Measurements from ENCODE around the gene PPM1H.
A peak's percentile ranks its signal among the peaks of the same experiment; 100 is the strongest.

PPM1H gene

GRCh38 chr12:62604871-62605270, 330.1 kb downstream of the PPM1H start:
- Mint-ChIP-seq H3K4me1 (ENCODE audit: low read depth) (peaks cover 30% of the 10 kb centered on the region), H3K9me3 (no peaks in the 10 kb centered on the region), H3K27me3 (no peaks in the 10 kb centered on the region), H3K27ac (no peak overlapping the region), H3K4me3 (peak overlapping the region; percentile 96), H3K36me3 (ENCODE audit: low read depth) (peaks cover 30% of the 10 kb centered on the region)
- intact Hi-C loops (cut with micrococcal nuclease), result loop anchor here (5.0 to 10.0 kb wide), 4 partner anchors 120 to 327 kb away; partner anchors contain the start of gene MON2

GRCh38 chr12:62604373-62604772, 330.6 kb downstream of the PPM1H start:
- Mint-ChIP-seq H3K36me3 (ENCODE audit: low read depth) (peaks cover 30% of the 10 kb centered on the region), H3K9me3 (no peaks in the 10 kb centered on the region), H3K4me1 (ENCODE audit: low read depth) (peaks cover 30% of the 10 kb centered on the region), H3K27me3 (no peaks in the 10 kb centered on the region), H3K4me3 (peak overlapping the region; percentile 96), H3K27ac (peak overlapping the region; percentile 100)
- intact Hi-C loops (cut with micrococcal nuclease), result loop anchor here (5.0 to 10.0 kb wide), 4 partner anchors 120 to 328 kb away; partner anchors contain the start of gene MON2

GRCh38 chr12:62603811-62604098, 331.2 kb downstream of the PPM1H start:
- H3K4me3 Mint-ChIP-seq, result peak overlapping the region; percentile 96
- intact Hi-C loops (cut with micrococcal nuclease), result loop anchor here (5.0 to 10.0 kb wide), 4 partner anchors 121 to 329 kb away; partner anchors contain the start of gene MON2
- H3K27ac Mint-ChIP-seq, result peak overlapping the region; percentile 100
- peaks cover 30% of the 10 kb centered on the region for H3K36me3 Mint-ChIP-seq (ENCODE audit: low read depth)
- H3K27me3 Mint-ChIP-seq, result no peaks in the 10 kb centered on the region
- no peaks in the 10 kb centered on the region for H3K9me3 Mint-ChIP-seq
- peaks cover 30% of the 10 kb centered on the region for H3K4me1 Mint-ChIP-seq (ENCODE audit: low read depth)

GRCh38 chr12:62603061-62603810, 331.7 kb downstream of the PPM1H start:
- Mint-ChIP-seq H3K9me3 (no peaks in the 10 kb centered on the region), H3K36me3 (ENCODE audit: low read depth) (peaks cover 30% of the 10 kb centered on the region), H3K27me3 (no peaks in the 10 kb centered on the region), H3K4me3 (peak overlapping the region; percentile 96), H3K27ac (peak overlapping the region; percentile 100), H3K4me1 (ENCODE audit: low read depth) (peaks cover 30% of the 10 kb centered on the region)
- intact Hi-C loops (cut with micrococcal nuclease), result loop anchor here (5.0 to 10.0 kb wide), 4 partner anchors 122 to 329 kb away; partner anchors contain the start of gene MON2

- Mint-ChIP-seq H3K4me1 (ENCODE audit: low read depth) (peaks cover 30% of the 10 kb centered on the region), H3K4me3 (peak overlapping the region; percentile 96), H3K27me3 (no peaks in the 10 kb centered on the region), H3K9me3 (no peaks in the 10 kb centered on the region), H3K27ac (peak overlapping the region; percentile 100), H3K36me3 (ENCODE audit: low read depth) (peaks cover 30% of the 10 kb centered on the region)
- intact Hi-C loops (cut with micrococcal nuclease), result loop anchor here (5.0 to 10.0 kb wide), 4 partner anchors 122 to 330 kb away; partner anchors contain the start of gene MON2
Observed at GRCh38 chr12:62602255-62603060, 332.5 kb downstream of the PPM1H start.

- Mint-ChIP-seq H3K27me3 (no peaks in the 10 kb centered on the region), H3K4me1 (ENCODE audit: low read depth) (peaks cover 28% of the 10 kb centered on the region), H3K27ac (peak overlapping the region; percentile 100), H3K9me3 (no peaks in the 10 kb centered on the region), H3K4me3 (peak overlapping the region; percentile 58), H3K36me3 (ENCODE audit: low read depth) (peaks cover 35% of the 10 kb centered on the region)
- intact Hi-C loops (cut with micrococcal nuclease), result loop anchor here (5.0 to 10.0 kb wide), 4 partner anchors 123 to 331 kb away; partner anchors contain the start of gene MON2
Observed at GRCh38 chr12:62601765-62602164, 333.2 kb downstream of the PPM1H start.

GRCh38 chr12:62599854-62600437, 335.0 kb downstream of the PPM1H start:
- Mint-ChIP-seq H3K4me3 (no peak overlapping the region), H3K27me3 (no peaks in the 10 kb centered on the region), H3K27ac (peak overlapping the region; percentile 100), H3K4me1 (ENCODE audit: low read depth) (peaks cover 13% of the 10 kb centered on the region), H3K9me3 (no peaks in the 10 kb centered on the region), H3K36me3 (ENCODE audit: low read depth) (peaks cover 28% of the 10 kb centered on the region)
- intact Hi-C loops (cut with micrococcal nuclease), result loop anchor here (5.0 to 10.0 kb wide), 4 partner anchors 125 to 332 kb away; partner anchors contain the start of gene MON2

GRCh38 chr12:62598846-62599245, 336.1 kb downstream of the PPM1H start:
- Mint-ChIP-seq H3K4me3 (no peak overlapping the region), H3K27me3 (no peaks in the 10 kb centered on the region), H3K27ac (no peak overlapping the region), H3K36me3 (ENCODE audit: low read depth) (peaks cover 20% of the 10 kb centered on the region), H3K4me1 (ENCODE audit: low read depth) (peaks cover 13% of the 10 kb centered on the region), H3K9me3 (no peaks in the 10 kb centered on the region)
- intact Hi-C loops (cut with micrococcal nuclease), result no loop called here

- H3K27ac Mint-ChIP-seq, result no peak overlapping the region
- no peaks in the 10 kb centered on the region for H3K9me3 Mint-ChIP-seq
- intact Hi-C loops (cut with micrococcal nuclease), result no loop called here
- H3K36me3 Mint-ChIP-seq (ENCODE audit: low read depth), result peaks cover 11% of the 10 kb centered on the region
- no peaks in the 10 kb centered on the region for H3K27me3 Mint-ChIP-seq
- H3K4me3 Mint-ChIP-seq, result no peak overlapping the region
- peaks cover 13% of the 10 kb centered on the region for H3K4me1 Mint-ChIP-seq (ENCODE audit: low read depth)
Observed at GRCh38 chr12:62597253-62597652, 337.7 kb downstream of the PPM1H start.
